GM12878 (cell line): ENCODE measurements around the gene NUP50. TPM values are rescaled to one million over a fixed set of nuclear protein-coding genes. Genes with fewer than 3 reads are reported as not detected.

Experiments
- ATAC-seq: fragments of 200-7000 bp; cut with Tn5 transposase; 3 replicates; pipeline ENCODE4 v1.9.1; 2020; ENCODE audit warnings: mild to moderate bottlenecking, moderate library complexity
- BruUV-seq: library from RNA; stranded (reverse); fragments of 400-500 nt; replicated peaks from 2 replicates; lab custom pipeline; 2021; lab: Mats Ljungman, UMichigan
- CTCF ChIA-PET: fragments of 300-600 bp; sonication (Branson Sonifier 250); formaldehyde crosslinking; extraction: SDS; loops from one replicate; lab custom pipeline; 2021; ENCODE audit warnings: inconsistent platforms; lab: Yijun Ruan, JAX
- POLR2A ChIA-PET: fragments of 350-600 bp; formaldehyde crosslinking; extraction: SDS; loops from one replicate; lab custom pipeline; 2021; ENCODE audit warnings: inconsistent platforms; lab: Charles Lee
- RAD21 ChIA-PET: fragments of 300-600 bp; sonication (Branson Sonifier 250); formaldehyde crosslinking; loops from one replicate; lab custom pipeline; 2023; ENCODE audit warnings: antibody characterized with exemption; ENCODE audit not compliant: unreplicated experiment; lab: Charles Lee
- SMC1A ChIA-PET: fragments of 300-600 bp; sonication (Branson Sonifier 250); formaldehyde crosslinking; loops from one replicate; lab custom pipeline; 2023; ENCODE audit not compliant: unreplicated experiment, uncharacterized antibody; lab: Charles Lee
- DNase-seq: peaks from one replicate; pipeline ENCODE4 v3.0.0-alpha.2; 2011; ENCODE audit warnings: low read depth, low spot score
- FAIRE-seq: peaks from 3 replicates; lab custom pipeline; 2011; peaks lifted over from hg19 to GRCh38; lab: Jason Lieb, UNC
- H2AFZ ChIP-seq: 2 replicates; pipeline ENCODE4 v1.6.0; 2011; ENCODE audit warnings: low read depth, low read length, control low read depth; ENCODE audit not compliant: control insufficient read depth
- H3K27ac ChIP-seq: 2 replicates; pipeline ENCODE4 v1.5.1; 2011; ENCODE audit warnings: control low read depth; ENCODE audit not compliant: control insufficient read depth, insufficient read depth
- H3K27me3 ChIP-seq, 2 experiments: replicated peaks in 1 of 2; 2 replicates each; pipeline versions ENCODE4 v1.6.0 to v1.6.1; 2011; ENCODE audit warnings: low read length in 1 of 2; ENCODE audit not compliant: control insufficient read depth in 2 of 2, insufficient read depth in 2 of 2
- H3K36me3 ChIP-seq, 2 experiments: 2 replicates each; pipeline ENCODE4 v1.5.1; 2011; ENCODE audit warnings: low read length in 1 of 2; ENCODE audit not compliant: control insufficient read depth in 2 of 2, insufficient read depth in 2 of 2
- H3K4me1 ChIP-seq: 2 replicates; pipeline ENCODE4 v1.6.1; 2011; ENCODE audit warnings: mild to moderate bottlenecking, low read length, moderate library complexity, mixed read lengths; ENCODE audit not compliant: control insufficient read depth, insufficient read depth
- H3K4me2 ChIP-seq: 2 replicates; pipeline ENCODE4 v1.6.0; 2011; ENCODE audit warnings: control low read depth; ENCODE audit not compliant: control insufficient read depth, insufficient read depth
- H3K4me3 ChIP-seq: fragments of 200-600 bp; sonication (generic); 2 replicates; pipeline ENCODE4 v1.5.1; 2016
- H3K79me2 ChIP-seq: 2 replicates; pipeline ENCODE4 v1.6.0; 2011; ENCODE audit warnings: low read length; ENCODE audit not compliant: control insufficient read depth, insufficient read depth
- H3K9ac ChIP-seq: 2 replicates; pipeline ENCODE4 v1.8.0; 2011; ENCODE audit warnings: low read length, control low read depth, mixed read lengths; ENCODE audit not compliant: control insufficient read depth, insufficient read depth
- H3K9me3 ChIP-seq: replicated peaks from 3 replicates; pipeline ENCODE4 v1.5.1; 2011; ENCODE audit warnings: mild to moderate bottlenecking, low read length; ENCODE audit not compliant: control insufficient read depth, insufficient read depth
- H4K20me1 ChIP-seq: 2 replicates; pipeline ENCODE4 v1.6.0; 2011; ENCODE audit not compliant: control insufficient read depth, insufficient read depth
- ASH2L ChIP-seq: fragments of 300-600, 200-600 bp; sonication (generic); IDR thresholded peaks from 2 replicates; pipeline ENCODE4 v1.6.1; 2017; ENCODE audit warnings: low read depth, mild to moderate bottlenecking, borderline replicate concordance
- BCL3 ChIP-seq: IDR thresholded peaks from 2 replicates; pipeline ENCODE4 v1.6.1; 2011; ENCODE audit warnings: borderline replicate concordance, low read depth, mild to moderate bottlenecking, moderate library complexity, low read length; ENCODE audit not compliant: insufficient read depth, poor library complexity, severe bottlenecking
- CBX3 ChIP-seq: fragments of 200-600 bp; sonication (generic); IDR thresholded peaks from 2 replicates; pipeline ENCODE4 v1.6.1; 2016; ENCODE audit warnings: low read depth, borderline replicate concordance
- GABPA ChIP-seq: IDR thresholded peaks from 2 replicates; pipeline ENCODE4 v1.6.1; 2014; ENCODE audit warnings: antibody characterized with exemption, low read depth, mild to moderate bottlenecking, inconsistent platforms
- NR2C1 ChIP-seq: fragments of 450-650 bp; IDR thresholded peaks from 2 replicates; pipeline ENCODE4 v1.6.1; 2017; ENCODE audit warnings: antibody characterized with exemption, mild to moderate bottlenecking, moderate library complexity
- POLR2AphosphoS5 ChIP-seq: IDR thresholded peaks from 2 replicates; pipeline ENCODE4 v1.6.1; 2011; ENCODE audit warnings: mild to moderate bottlenecking, low read length, inconsistent platforms
- RELA ChIP-seq: fragments of 450-650 bp; IDR thresholded peaks from 2 replicates; pipeline ENCODE4 v1.8.0; 2014; ENCODE audit warnings: borderline replicate concordance; ENCODE audit not compliant: partially characterized antibody
- SMARCA5 ChIP-seq: fragments of 450-650 bp; IDR thresholded peaks from 2 replicates; pipeline ENCODE4 v1.6.1; 2017; ENCODE audit warnings: mild to moderate bottlenecking
- SMC3 ChIP-seq: IDR thresholded peaks from 2 replicates; pipeline ENCODE4 v1.6.1; 2011; ENCODE audit warnings: low read length, improper control_type of control experiment, borderline replicate concordance
- SRF ChIP-seq, 2 experiments: IDR thresholded peaks; 2 replicates each; pipeline ENCODE4 v1.6.1; 2011; ENCODE audit warnings: low read depth in 2 of 2, low read length in 2 of 2, mild to moderate bottlenecking in 1 of 2, moderate library complexity in 1 of 2
- TAF1 ChIP-seq: IDR thresholded peaks from 2 replicates; pipeline ENCODE4 v1.6.1; 2011; ENCODE audit warnings: mild to moderate bottlenecking, low read depth, low read length, borderline replicate concordance
- TCF7 ChIP-seq: IDR thresholded peaks from 2 replicates; pipeline ENCODE4 v1.6.1; 2014; ENCODE audit warnings: antibody characterized with exemption, borderline replicate concordance
- YBX1 ChIP-seq: fragments of 450-650 bp; IDR thresholded peaks from 2 replicates; pipeline ENCODE4 v1.6.1; 2016; ENCODE audit warnings: antibody characterized with exemption
- ZBTB33 ChIP-seq: fragments of 450-650 bp; IDR thresholded peaks from 2 replicates; pipeline ENCODE4 v1.6.1; 2017; ENCODE audit warnings: mild to moderate bottlenecking
- ZNF207 ChIP-seq: fragments of 450-650 bp; IDR thresholded peaks from 2 replicates; pipeline ENCODE4 v1.6.1; 2014; ENCODE audit warnings: antibody characterized with exemption, mild to moderate bottlenecking, borderline replicate concordance
- WGBS: methylation state at CpG from one replicate; pipeline ENCODE4 v1.1.6; 2016; ENCODE audit warnings: low lambda C conversion rate; ENCODE audit not compliant: insufficient replicate concordance, insufficient coverage; ENCODE audit errors: missing lambda C conversion rate; 5-methylcytosine and 5-hydroxymethylcytosine counted together
- in situ Hi-C: fragments of 300-500 bp; cut with MboI; formaldehyde crosslinking; loops from 9 replicates; pipeline ENCODE4 v1.14.3; 2018; ENCODE audit warnings: mixed read lengths
- intact Hi-C: fragments of 100-400 bp; cut with micrococcal nuclease; formaldehyde crosslinking; loops from one replicate; pipeline ENCODE4 v1.14.2; 2022; ENCODE audit not compliant: unreplicated experiment
- polyA plus RNA-seq, 11 experiments: library from polyadenylated mRNA; depleted of rRNA in 4 of 11; unstranded in 6 of 11; stranded (reverse) in 5 of 11; fragments of >200 nt; fragmentation: Nextera tagmentation in 4 of 11; fragmentation: Illumina TruSeq in 1 of 11; extraction: Ambion mirVana in 4 of 11; extraction: Trizol in 1 of 11; gene quantifications; 1 replicate in 1 of 11; 2 replicates in 10 of 11; pipeline versions ENCODE4 v1.2.1 to v1.2.3, GENCODE V29; 2011 to 2016; ENCODE audit warnings: inconsistent platforms in 2 of 11, missing spikeins in 2 of 11, low read depth in 1 of 11
- total RNA-seq, 4 experiments: library from RNA; depleted of rRNA in 3 of 4; stranded (reverse); fragments of >200 nt in 3 of 4; fragmentation: Illumina TruSeq in 1 of 4; extraction: Trizol in 1 of 4; gene quantifications; 2 replicates each; pipeline versions ENCODE4 v1.2.1 to v1.2.3, GENCODE V29; 2013 to 2021
- TF ChIP-seq, protein P1 (sequence below): IDR thresholded peaks from 2 replicates; pipeline ENCODE4 v1.6.1; 2011; ENCODE audit warnings: mild to moderate bottlenecking, low read depth, low read length, moderate library complexity; ENCODE audit not compliant: insufficient replicate concordance
- TF ChIP-seq, protein P2 (sequence below): IDR thresholded peaks from 2 replicates; pipeline ENCODE4 v1.6.1; 2012; ENCODE audit warnings: low read length, inconsistent platforms

Gene NUP50
- total and polyA plus RNA-seq, 10 of the 15 experiments (the other 5 are each of a cell fraction or from before 2014, with no cell fraction given), result 36.8 to 125 (median 78.8) TPM

DNA sequence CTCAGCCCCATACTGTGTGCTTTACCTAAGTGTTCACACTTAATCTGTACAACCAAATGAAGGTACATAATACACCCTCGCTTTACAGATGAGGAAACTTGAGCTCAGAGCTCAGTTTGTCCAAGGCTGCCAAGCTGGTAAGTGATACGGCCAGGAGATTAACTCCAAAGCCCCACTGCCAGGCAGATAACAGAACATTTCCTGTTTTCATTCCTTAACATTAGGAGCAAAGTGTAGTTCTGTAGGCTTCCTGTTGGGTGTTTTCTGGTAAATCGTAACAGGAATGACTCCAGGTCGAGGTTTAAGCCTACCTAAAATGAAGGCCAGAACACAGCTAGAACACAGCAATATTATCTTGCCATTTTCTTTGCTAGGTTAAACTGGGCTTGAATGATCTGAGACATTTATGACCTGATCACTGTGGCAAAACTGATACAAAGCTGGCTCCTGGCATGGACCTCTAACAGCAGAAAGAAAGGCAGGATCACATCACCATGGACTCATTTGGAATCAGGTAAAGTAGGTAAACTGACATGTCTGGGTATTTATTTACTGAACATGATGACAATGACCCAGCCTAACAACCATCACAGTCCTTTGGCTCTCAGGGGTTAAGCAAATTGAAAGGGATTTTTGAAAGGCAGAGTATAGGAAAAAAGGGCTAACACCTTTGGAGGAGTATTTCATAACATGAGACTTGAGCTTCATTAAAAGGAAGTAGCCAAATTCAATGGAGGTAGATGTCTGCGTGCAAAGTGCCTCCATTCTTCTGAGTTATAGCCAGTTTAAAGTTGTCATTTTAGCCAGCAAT is 3.9 kb upstream of the NUP50 start:
- H3K9me3 ChIP-seq, result no peaks in the 10 kb centered on the region
- H3K9ac ChIP-seq, result no peak overlapping the region
- ChIA-PET CTCF (interaction anchor here (0.9 to 1.7 kb wide), 2 partner anchors 10 to 57 kb away, joined by 4 to 8 read pairs; no protein-coding TSS in a partner anchor), SMC1A (interaction anchor here (1.4 kb wide), 1 partner anchor 13 kb away, joined by 3 read pairs; no protein-coding TSS in a partner anchor), RAD21 (interaction anchor here (1.0 kb wide), 1 partner anchor 16 kb away, joined by 3 read pairs; no protein-coding TSS in a partner anchor), POLR2A (no interaction called here)
- no peaks in the 10 kb centered on the region for H3K27me3 ChIP-seq
- no peaks in the 10 kb centered on the region for H4K20me1 ChIP-seq
- no peak overlapping the region for H3K27ac ChIP-seq
- H3K4me2 ChIP-seq, result no peak overlapping the region
- ATAC-seq, result no peak
- H3K36me3 ChIP-seq, result peaks cover 3 to 7% of the 10 kb centered on the region in 2 experiments; a peak in 3 of 4 replicates
- H3K4me3 ChIP-seq, result no peak overlapping the region
- intact Hi-C loops (no loop called here), in situ Hi-C loops (no loop called here)
- FAIRE-seq, result no peak
- WGBS, result 80% methylated on average over 5 of the region's 5 CpGs
- peaks cover 45% of the 10 kb centered on the region for H3K79me2 ChIP-seq
- H2AFZ ChIP-seq, result no peak overlapping the region
- no peak for DNase-seq
- peaks cover 6% of the 10 kb centered on the region for H3K4me1 ChIP-seq
- BruUV-seq, result no TSS peak
- TF ChIP-seq CBX3, result no peak
- no peak for TF ChIP-seq POLR2AphosphoS5
- TF ChIP-seq TAF1, result no peak
- no peak for TF ChIP-seq SMC3
- TF ChIP-seq, protein P1, sequence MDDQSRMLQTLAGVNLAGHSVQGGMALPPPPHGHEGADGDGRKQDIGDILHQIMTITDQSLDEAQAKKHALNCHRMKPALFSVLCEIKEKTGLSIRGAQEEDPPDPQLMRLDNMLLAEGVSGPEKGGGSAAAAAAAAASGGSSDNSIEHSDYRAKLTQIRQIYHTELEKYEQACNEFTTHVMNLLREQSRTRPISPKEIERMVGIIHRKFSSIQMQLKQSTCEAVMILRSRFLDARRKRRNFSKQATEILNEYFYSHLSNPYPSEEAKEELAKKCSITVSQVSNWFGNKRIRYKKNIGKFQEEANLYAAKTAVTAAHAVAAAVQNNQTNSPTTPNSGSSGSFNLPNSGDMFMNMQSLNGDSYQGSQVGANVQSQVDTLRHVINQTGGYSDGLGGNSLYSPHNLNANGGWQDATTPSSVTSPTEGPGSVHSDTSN, result no peak
- no peak for TF ChIP-seq TCF7
- TF ChIP-seq ZNF207, result no peak
- TF ChIP-seq SRF (IDR thresholded peaks at IDR 0.05; ENCODE audit: low read depth in 2 of 2, low read length in 2 of 2), result no peak
- no peak for TF ChIP-seq ZBTB33
- TF ChIP-seq NR2C1, result no peak
- no peak for TF ChIP-seq YBX1
- TF ChIP-seq SMARCA5, result no peak
- TF ChIP-seq, protein P2, sequence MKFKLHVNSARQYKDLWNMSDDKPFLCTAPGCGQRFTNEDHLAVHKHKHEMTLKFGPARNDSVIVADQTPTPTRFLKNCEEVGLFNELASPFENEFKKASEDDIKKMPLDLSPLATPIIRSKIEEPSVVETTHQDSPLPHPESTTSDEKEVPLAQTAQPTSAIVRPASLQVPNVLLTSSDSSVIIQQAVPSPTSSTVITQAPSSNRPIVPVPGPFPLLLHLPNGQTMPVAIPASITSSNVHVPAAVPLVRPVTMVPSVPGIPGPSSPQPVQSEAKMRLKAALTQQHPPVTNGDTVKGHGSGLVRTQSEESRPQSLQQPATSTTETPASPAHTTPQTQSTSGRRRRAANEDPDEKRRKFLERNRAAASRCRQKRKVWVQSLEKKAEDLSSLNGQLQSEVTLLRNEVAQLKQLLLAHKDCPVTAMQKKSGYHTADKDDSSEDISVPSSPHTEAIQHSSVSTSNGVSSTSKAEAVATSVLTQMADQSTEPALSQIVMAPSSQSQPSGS, result no peak
- no peak for TF ChIP-seq GABPA
- TF ChIP-seq ASH2L, result no peak
- no peak for TF ChIP-seq RELA
- no peak for TF ChIP-seq BCL3
